Hepatic stellate cell (primary cell): ENCODE results near the gene PAX7.
"Not testable (repeated sequence)": the region's sequence is repeated elsewhere in the genome, so short reads cannot be mapped to it uniquely, and the experiment has no call there.

ENCODE experiments used
- DNase-seq: peaks from one replicate; pipeline ENCODE4 v3.0.0; 2011; ENCODE audit warnings: low spot score

Gene PAX7

DNA sequence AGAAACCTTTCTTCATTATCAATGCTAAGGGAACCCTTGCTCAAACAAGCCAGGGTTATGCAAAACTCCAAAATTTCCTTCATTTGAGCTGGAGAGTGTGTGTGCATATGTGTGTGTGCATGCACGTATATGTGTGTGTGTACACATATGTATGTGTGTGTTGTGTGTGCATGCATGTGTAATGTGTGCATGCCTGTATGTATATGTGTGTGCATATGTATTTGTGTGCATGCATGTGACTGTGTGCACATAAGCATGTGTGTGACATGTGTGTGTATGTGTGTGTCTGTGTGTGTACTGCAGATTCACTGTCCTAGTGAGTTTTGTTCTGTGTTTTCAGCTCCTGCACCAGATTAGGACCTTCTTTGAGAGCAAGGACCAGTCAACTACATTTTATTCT is 28.2 kb downstream of the PAX7 start:
- no peak for DNase-seq

DNA sequence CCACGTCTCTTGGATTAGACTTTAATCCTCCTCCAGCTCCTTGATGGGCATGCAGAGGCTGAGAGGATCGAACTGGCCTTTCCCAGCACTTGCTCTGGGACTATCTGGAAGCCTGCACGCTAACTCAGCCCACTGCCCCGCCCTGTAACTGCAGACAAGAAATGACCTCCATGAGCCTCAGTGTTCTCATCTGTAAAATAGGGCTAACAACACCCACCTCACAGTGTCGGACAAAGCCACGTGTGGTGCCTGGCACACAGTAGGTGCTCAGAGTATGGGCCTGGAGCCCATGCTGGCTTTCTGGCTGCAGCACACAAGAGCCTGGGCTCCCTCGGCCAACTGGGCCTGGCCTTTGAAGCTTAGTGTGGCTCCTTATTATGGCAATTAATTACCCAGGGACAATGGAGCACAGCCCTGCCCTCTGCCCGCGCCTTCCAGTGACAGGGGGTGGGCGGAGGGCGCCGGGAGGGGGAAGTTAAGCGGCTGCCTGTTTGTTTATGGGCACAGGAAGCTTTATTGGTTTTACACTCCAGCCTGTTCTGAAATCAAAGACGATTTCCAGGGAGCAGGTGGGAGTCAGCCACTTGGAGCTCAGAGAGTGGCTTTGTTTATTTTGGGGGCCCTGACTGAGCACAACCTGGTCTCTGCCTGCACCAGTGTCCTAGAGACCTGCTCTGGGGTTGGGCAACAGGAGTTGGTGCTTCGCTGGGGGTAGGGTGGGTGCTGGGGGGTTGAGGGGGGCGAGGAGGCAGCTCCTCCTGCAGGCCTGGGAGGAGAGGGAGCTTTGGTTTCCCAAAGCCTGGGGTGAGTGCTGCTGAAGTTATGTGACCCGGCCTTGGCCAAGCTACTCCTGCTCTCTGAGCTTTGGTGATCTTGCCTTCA is 31.0 kb downstream of the PAX7 start:
- no peak for DNase-seq

GRCh38 chr1:18662286-18662639 is 31.6 kb downstream of the PAX7 start:
- DNase-seq = no peak

GRCh38 chr1:18666317-18666920 is 35.8 kb downstream of the PAX7 start:
- no peak for DNase-seq

DNA sequence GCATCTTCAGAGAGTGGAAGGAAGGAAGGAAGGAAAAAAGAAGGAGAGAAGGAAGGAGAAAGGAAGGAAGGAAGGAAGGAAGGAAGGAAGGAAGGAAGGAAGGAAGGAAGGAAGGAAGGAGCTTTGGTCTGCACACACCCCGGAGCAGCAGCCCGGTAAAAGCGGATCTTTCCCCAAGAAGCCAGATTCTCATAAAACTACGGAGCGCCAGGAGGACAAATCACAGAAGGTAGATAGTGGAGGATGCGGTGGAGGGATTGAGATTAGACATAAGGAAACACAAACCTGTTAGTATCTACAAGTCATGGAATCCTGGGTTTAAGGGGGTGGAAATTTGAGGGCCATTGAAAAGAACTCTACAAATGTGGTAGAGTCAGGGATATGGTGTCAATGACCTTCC is 36.7 kb downstream of the PAX7 start:
- DNase-seq = no peak

- no peak for DNase-seq
These were observed 37.4 kb downstream of the PAX7 start for GRCh38 chr1:18668046-18668445.

DNA sequence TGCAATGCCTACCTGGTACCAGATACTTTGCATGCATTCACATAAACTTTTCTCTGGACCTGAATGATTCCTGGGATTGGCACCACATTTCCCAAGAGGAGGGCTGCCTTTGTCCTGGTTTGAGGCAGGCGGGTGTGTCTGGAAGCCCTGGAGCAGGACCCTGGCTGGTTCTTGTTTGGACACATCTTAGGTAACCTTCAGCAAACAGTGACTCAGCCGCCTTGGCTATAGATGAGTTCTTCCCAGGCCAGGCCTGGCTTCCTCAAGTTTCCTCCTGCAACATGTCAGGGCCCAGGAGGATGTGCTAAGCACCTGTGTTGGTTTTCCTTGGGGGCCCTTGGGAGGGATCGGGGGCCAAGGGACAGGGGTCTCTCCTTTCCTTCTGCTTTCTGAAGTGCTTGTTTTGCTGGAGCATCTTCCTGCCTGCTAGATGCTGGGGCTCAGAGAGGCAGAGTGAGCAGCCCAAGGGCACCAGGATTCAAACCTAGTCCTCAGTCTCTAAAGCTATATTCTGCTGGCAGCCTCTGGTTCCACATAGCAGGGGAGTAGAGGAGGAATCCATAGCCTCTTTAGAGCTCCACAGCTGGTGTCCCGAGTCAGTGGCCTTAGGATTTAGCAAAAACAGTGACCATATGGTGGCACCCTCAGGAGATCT is 38.2 kb downstream of the PAX7 start:
- DNase-seq = no peak

GRCh38 chr1:18670121-18670867 is 39.6 kb downstream of the PAX7 start:
- no peak for DNase-seq

- no peak for DNase-seq
These were observed 40.2 kb downstream of the PAX7 start for GRCh38 chr1:18670868-18671225.

GRCh38 chr1:18673976-18674375 is 43.3 kb downstream of the PAX7 start:
- no peak for DNase-seq

GRCh38 chr1:18676332-18676781 is 45.7 kb downstream of the PAX7 start:
- DNase-seq = no peak

DNA sequence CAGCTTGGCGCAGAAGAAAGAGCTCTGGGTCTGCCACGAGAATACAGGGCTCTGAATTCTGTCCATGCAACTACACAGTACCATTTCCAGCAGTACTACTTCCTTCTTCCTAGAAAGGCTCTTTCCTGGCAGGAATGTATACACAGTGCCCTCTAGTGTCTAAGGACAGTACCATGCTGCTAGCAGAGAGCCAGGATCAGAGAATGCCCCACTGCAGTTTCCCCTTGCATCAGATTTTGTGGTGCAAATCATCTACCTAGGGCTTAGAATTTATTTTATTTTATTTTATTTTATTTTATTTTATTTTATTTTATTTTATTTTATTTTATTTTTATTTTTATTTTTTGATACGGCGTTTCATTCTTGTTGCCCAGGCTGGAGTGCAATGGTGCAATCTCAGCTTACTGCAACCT is 50.8 kb downstream of the PAX7 start:
- peak; percentile 52 for DNase-seq

GRCh38 chr1:18682375-18682774 is 51.7 kb downstream of the PAX7 start:
- DNase-seq = no peak

- DNase-seq = no peak
These were observed 53.7 kb downstream of the PAX7 start for GRCh38 chr1:18684303-18684702.

GRCh38 chr1:18686540-18686939 is 55.9 kb downstream of the PAX7 start:
- DNase-seq = no peak

DNA sequence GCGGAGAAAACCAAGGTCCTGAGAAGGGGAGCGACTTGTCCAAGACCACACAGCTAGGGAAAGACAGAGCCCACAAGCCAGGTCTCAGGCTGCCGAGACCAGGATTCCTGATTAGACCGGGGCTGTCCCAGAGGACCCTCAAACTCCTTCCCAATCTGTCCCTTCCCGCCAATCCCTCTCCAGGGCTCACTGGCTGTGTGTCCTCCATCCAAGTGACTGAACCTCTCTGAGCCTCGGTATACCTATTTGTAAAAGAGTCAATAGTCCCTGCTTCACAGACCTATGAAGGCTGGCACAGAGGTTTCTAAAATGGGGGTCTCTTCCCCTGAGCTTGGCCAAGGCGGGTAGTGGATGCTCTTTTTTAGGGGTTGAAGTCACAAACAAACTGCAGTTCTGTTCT is 56.6 kb downstream of the PAX7 start:
- no peak for DNase-seq

- DNase-seq = no peak
These were observed 61.0 kb downstream of the PAX7 start for GRCh38 chr1:18691648-18692047.

DNA sequence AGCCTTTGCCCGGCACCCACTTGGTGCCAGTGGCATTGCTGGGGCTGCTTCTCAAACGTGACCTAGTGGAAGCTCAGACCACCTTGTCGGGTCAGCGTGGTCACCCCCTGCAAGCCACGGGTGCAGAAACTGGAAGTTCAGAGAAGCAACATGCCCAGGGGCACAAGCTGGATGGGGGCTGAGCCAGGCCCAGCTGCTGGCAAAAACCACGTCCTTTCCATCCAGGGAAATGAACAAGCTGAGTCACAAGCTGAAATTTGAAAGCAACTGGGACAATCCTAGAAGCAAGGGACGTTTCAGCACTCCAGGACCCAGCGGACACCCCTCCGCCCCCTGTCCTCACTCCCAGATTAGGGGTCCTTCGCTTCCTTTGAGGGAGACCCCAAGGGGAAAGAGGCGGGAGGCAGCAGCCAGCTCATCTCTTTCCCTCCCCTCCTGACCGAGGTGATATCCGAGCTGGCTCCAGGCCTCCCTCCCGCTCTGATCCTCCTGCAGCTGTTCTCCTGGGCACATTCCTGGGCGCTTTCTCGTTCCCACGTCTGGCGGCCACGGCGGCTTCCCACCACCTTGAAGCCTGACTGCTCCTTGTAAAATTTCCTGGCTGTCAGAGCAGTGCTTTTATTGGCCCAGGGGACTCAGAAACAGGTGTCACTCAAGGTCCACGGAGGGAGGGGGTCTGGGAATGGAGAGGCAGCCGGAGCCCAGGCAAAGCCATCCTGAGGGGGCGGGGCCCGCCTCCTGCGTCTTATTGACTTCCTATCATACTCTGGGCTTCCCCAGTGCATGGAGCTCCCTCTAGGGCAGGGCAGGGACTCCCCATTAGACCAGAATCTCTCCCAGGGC is 62.8 kb downstream of the PAX7 start:
- no peak for DNase-seq

GRCh38 chr1:18694289-18694688 is 63.6 kb downstream of the PAX7 start:
- DNase-seq = not testable (repeated sequence)

- DNase-seq = no peak
These were observed 66.9 kb downstream of the PAX7 start for GRCh38 chr1:18697541-18697940.

GRCh38 chr1:18700530-18700929 is 69.9 kb downstream of the PAX7 start:
- no peak for DNase-seq

GRCh38 chr1:18701183-18701582 is 70.5 kb downstream of the PAX7 start:
- DNase-seq = no peak
